NCI-H774 (cell line): ENCODE data around the gene GKN1.

Experiments used
- DNase-seq: peaks from one replicate; lab custom pipeline; 2025; lab: John Stamatoyannopoulos, UW

Gene GKN1

GRCh38 chr2:69010437-69011194, 36.2 kb downstream of the GKN1 start:
- DNase-seq, result no peak

GRCh38 chr2:69011611-69012157, 37.2 kb downstream of the GKN1 start:
- no peak for DNase-seq

- no peak for DNase-seq
Measured at GRCh38 chr2:69012310-69013141, 38.1 kb downstream of the GKN1 start.

- DNase-seq, result no peak
Measured at GRCh38 chr2:69013142-69013839, 38.9 kb downstream of the GKN1 start, which contains the start of gene ANTXR1. TSS of gene ANTXR1 (plus strand) at chr2:69013179. CDS start at chr2:69013500, 321 bp downstream.

- no peak for DNase-seq
Measured at GRCh38 chr2:69013840-69014821, 39.7 kb downstream of the GKN1 start.

- no peak for DNase-seq
Measured at GRCh38 chr2:69017080-69017479, 42.6 kb downstream of the GKN1 start.

GRCh38 chr2:69017835-69018234, 43.4 kb downstream of the GKN1 start:
- no peak for DNase-seq

GRCh38 chr2:69018678-69019095, 44.3 kb downstream of the GKN1 start:
- no peak for DNase-seq

- DNase-seq, result no peak
Measured at GRCh38 chr2:69020496-69021426, 46.3 kb downstream of the GKN1 start.

GRCh38 chr2:69021727-69022126, 47.3 kb downstream of the GKN1 start:
- no peak for DNase-seq

GRCh38 chr2:69022548-69022947, 48.1 kb downstream of the GKN1 start:
- no peak for DNase-seq

- no peak for DNase-seq
Measured at GRCh38 chr2:69023236-69023635, 48.8 kb downstream of the GKN1 start.

- peak; percentile 37 for DNase-seq
Measured at GRCh38 chr2:69026026-69026425, 51.6 kb downstream of the GKN1 start.

GRCh38 chr2:69026691-69027459, 52.4 kb downstream of the GKN1 start:
- DNase-seq, result no peak
